Measurements from ENCODE around the gene SPAG16. TPM values are rescaled to one million over a fixed set of nuclear protein-coding genes. Genes with fewer than 3 reads are reported as not detected.

The SPAG16 gene
- total and polyA plus RNA-seq, 2 donors (not counting 1 experiment from before 2014, with no cell fraction given) = 24.1 to 36.8 TPM

- Histone ChIP-seq H3K9me3 (ENCODE audit: control insufficient read depth, insufficient read depth, low read depth, low read length) (no peaks in the 10 kb centered on the region), H4K20me1 (ENCODE audit: control insufficient read depth, extremely low read depth, insufficient read depth, low read length) (no peaks in the 10 kb centered on the region), H2AFZ (ENCODE audit: low read length) (no peak overlapping the region), H3K9ac (ENCODE audit: insufficient read depth, low read length) (no peak overlapping the region), H3K27me3 (ENCODE audit: control insufficient read depth, insufficient read depth, low read length) (no peaks in the 10 kb centered on the region), H3K4me3 (replicated peaks in 1 of 4; ENCODE audit: control extremely low read depth in 1 of 4, insufficient read depth in 1 of 4, low read depth in 3 of 4, low read length in 4 of 4) (no peak overlapping the region), H3K79me2 (ENCODE audit: control insufficient read depth, insufficient read depth, low read length) (no peaks in the 10 kb centered on the region), H3K4me1 (ENCODE audit: control insufficient read depth, extremely low read depth, insufficient read depth, low read length) (peaks cover 2% of the 10 kb centered on the region), H3K36me3 (ENCODE audit: control insufficient read depth, insufficient read depth, low read length) (no peaks in the 10 kb centered on the region), H3K4me2 (ENCODE audit: extremely low read depth, insufficient read depth, low read length) (no peak overlapping the region), H3K27ac (ENCODE audit: insufficient read depth, low read length) (no peak overlapping the region)
- DNase-seq (ENCODE audit: low read depth in 2 of 2) = peak in 1 of 2 donors; percentile 39
- no peak for TF ChIP-seq EZH2 (IDR thresholded peaks at IDR 0.05; ENCODE audit: low read length, missing control alignments)
- TF ChIP-seq CTCF (conservative IDR thresholded peaks at IDR 0.05 in 1 of 2, IDR thresholded peaks at IDR 0.05 in 1 of 2; ENCODE audit: low read depth in 1 of 2, low read length in 2 of 2) = no peak
Measured at GRCh38 chr2:213279116-213279620, 5.1 kb upstream of the SPAG16 start.

DNA sequence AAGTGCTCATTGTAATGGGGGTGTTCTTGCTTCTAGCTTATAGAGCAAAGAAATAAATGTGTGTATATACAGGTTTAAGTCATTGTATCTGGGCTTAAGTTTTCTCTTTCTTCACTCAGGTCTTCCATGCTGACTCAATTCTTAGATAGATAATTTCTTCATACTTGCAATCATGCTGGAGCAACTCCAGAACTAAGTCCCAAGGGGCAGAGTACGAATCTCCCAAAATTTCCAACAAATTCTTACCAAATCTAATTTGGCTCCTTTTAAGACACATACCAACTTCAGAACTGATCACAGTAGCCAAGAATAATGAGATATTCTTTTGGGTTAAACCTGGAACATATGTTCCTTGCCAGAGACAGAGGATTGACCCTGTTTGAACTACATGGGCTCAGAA lies 4.3 kb upstream of the SPAG16 start:
- H3K4me2 ChIP-seq (ENCODE audit: extremely low read depth, insufficient read depth, low read length) = no peak overlapping the region
- no peaks in the 10 kb centered on the region for H3K27me3 ChIP-seq (ENCODE audit: control insufficient read depth, insufficient read depth, low read length)
- H3K9ac ChIP-seq (ENCODE audit: insufficient read depth, low read length) = no peak overlapping the region
- no peak overlapping the region for H3K27ac ChIP-seq (ENCODE audit: insufficient read depth, low read length)
- TF ChIP-seq EZH2 (IDR thresholded peaks at IDR 0.05; ENCODE audit: low read length, missing control alignments) = no peak
- no peak for TF ChIP-seq CTCF (conservative IDR thresholded peaks at IDR 0.05 in 1 of 2, IDR thresholded peaks at IDR 0.05 in 1 of 2; ENCODE audit: low read depth in 1 of 2, low read length in 2 of 2)
- DNase-seq (ENCODE audit: low read depth in 2 of 2) = no peak
- no peak overlapping the region for H3K4me3 ChIP-seq (replicated peaks in 1 of 4; ENCODE audit: control extremely low read depth in 1 of 4, insufficient read depth in 1 of 4, low read depth in 3 of 4, low read length in 4 of 4)
- H3K9me3 ChIP-seq (ENCODE audit: control insufficient read depth, insufficient read depth, low read depth, low read length) = no peaks in the 10 kb centered on the region
- H2AFZ ChIP-seq (ENCODE audit: low read length) = no peak overlapping the region
- peaks cover 2% of the 10 kb centered on the region for H3K4me1 ChIP-seq (ENCODE audit: control insufficient read depth, extremely low read depth, insufficient read depth, low read length)
- H4K20me1 ChIP-seq (ENCODE audit: control insufficient read depth, extremely low read depth, insufficient read depth, low read length) = no peaks in the 10 kb centered on the region
- no peaks in the 10 kb centered on the region for H3K36me3 ChIP-seq (ENCODE audit: control insufficient read depth, insufficient read depth, low read length)
- H3K79me2 ChIP-seq (ENCODE audit: control insufficient read depth, insufficient read depth, low read length) = no peaks in the 10 kb centered on the region

- Histone ChIP-seq H2AFZ (ENCODE audit: low read length) (no peak overlapping the region), H4K20me1 (ENCODE audit: control insufficient read depth, extremely low read depth, insufficient read depth, low read length) (no peaks in the 10 kb centered on the region), H3K4me2 (ENCODE audit: extremely low read depth, insufficient read depth, low read length) (peak overlapping the region; percentile 23), H3K9me3 (ENCODE audit: control insufficient read depth, insufficient read depth, low read depth, low read length) (no peaks in the 10 kb centered on the region), H3K27ac (ENCODE audit: insufficient read depth, low read length) (no peak overlapping the region), H3K4me3 (replicated peaks in 1 of 4; ENCODE audit: control extremely low read depth in 1 of 4, insufficient read depth in 1 of 4, low read depth in 3 of 4, low read length in 4 of 4) (no peak overlapping the region), H3K4me1 (ENCODE audit: control insufficient read depth, extremely low read depth, insufficient read depth, low read length) (peaks cover 2% of the 10 kb centered on the region), H3K9ac (ENCODE audit: insufficient read depth, low read length) (no peak overlapping the region), H3K27me3 (ENCODE audit: control insufficient read depth, insufficient read depth, low read length) (no peaks in the 10 kb centered on the region), H3K79me2 (ENCODE audit: control insufficient read depth, insufficient read depth, low read length) (no peaks in the 10 kb centered on the region), H3K36me3 (ENCODE audit: control insufficient read depth, insufficient read depth, low read length) (no peaks in the 10 kb centered on the region)
- TF ChIP-seq CTCF (conservative IDR thresholded peaks at IDR 0.05 in 1 of 2, IDR thresholded peaks at IDR 0.05 in 1 of 2; ENCODE audit: low read depth in 1 of 2, low read length in 2 of 2) (no peak), EZH2 (IDR thresholded peaks at IDR 0.05; ENCODE audit: low read length, missing control alignments) (no peak)
- DNase-seq (ENCODE audit: low read depth in 2 of 2) = peak; percentile 49 to 58
Measured at GRCh38 chr2:213281156-213281555, 3.1 kb upstream of the SPAG16 start.

All from fibroblast of lung (primary cell).